ENCODE data around the gene SLC17A1.

SLC17A1 gene

GRCh38 chr6:25831532-25832306 lies at the start of gene SLC17A1:
TSS of gene SLC17A1 (minus strand) at chr6:25832052. CDS start at chr6:25830557, 1,495 bp downstream.
- no peak for DNase-seq

- DNase-seq, result no peak
These were observed 48.7 kb upstream of the SLC17A1 start for GRCh38 chr6:25880601-25881000.

- DNase-seq, result no peak
These were observed 47.0 kb upstream of the SLC17A1 start for GRCh38 chr6:25878721-25879322.

GRCh38 chr6:25875926-25876602 lies 44.2 kb upstream of the SLC17A1 start:
- DNase-seq, result no peak

- DNase-seq, result no peak
These were observed 43.7 kb upstream of the SLC17A1 start for GRCh38 chr6:25875563-25875905.

GRCh38 chr6:25874822-25875562 lies 43.1 kb upstream of the SLC17A1 start:
- no peak for DNase-seq

GRCh38 chr6:25874118-25874517 lies 42.3 kb upstream of the SLC17A1 start, which contains the start of gene SLC17A3:
TSS of gene SLC17A3 (minus strand) at chr6:25874243. CDS start at chr6:25868387, 5,856 bp downstream.
- DNase-seq, result no peak

GRCh38 chr6:25872814-25873213 lies 41.0 kb upstream of the SLC17A1 start:
- no peak for DNase-seq

GRCh38 chr6:25869840-25870239 lies 38.0 kb upstream of the SLC17A1 start:
- no peak for DNase-seq

- DNase-seq, result no peak
These were observed 36.8 kb upstream of the SLC17A1 start for GRCh38 chr6:25868436-25869183.

DNA sequence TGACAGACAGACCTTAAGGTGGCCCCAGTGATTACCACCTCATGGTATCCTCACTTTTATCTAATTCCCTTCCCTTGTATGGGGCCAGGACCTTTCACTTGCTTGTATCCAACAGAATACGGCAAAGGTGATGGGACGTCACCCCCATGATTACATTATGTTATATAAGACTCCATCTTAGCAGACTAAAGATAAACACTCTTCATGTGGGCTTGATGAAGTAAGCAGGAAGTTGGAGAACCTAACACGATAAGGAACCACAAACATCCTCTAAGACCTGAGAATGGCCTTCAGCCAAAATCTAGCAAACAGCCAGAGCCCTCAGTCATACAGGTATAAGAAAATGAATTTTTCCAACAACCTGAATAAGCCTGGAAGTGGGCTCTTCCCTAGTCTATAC lies 34.2 kb upstream of the SLC17A1 start:
- no peak for DNase-seq

- no peak for DNase-seq
These were observed 31.5 kb upstream of the SLC17A1 start for GRCh38 chr6:25863360-25863759.

DNA sequence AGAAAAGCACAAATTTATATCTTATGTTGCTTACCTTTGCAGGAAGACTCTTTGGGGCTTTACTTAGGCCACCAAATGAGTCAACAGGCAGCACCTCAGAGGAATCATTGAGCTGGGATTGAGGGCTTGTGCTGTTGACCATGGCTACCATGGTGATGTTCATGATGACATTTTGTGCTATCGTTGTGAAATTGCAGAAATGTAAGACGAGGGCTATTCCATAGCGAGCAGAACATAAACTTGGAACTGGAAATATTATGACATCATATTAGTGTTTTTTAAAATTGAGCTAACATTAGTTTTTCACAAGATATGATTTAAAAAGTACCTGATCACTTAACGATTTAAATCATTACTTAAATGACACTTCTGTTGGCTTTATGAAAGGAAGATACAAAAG lies 30.3 kb upstream of the SLC17A1 start:
- DNase-seq, result no peak

DNA sequence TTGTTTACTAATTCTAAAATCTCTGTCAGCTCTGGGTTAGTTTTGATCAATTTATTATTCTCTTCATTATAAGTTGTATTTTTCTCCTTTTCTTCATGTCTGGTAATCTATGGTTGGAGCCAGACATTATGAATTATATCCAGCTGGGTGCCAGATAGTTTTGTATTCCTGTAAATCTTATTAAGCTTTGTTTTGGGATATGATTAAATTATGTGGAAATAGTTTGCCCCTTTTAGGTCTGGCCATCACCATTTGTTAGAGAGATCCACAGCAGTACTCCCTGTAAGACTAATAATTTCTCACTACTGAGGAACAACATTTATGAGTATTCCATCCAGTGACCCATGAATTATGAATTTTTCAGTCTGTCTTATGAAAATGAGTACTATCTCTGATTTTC lies 20.9 kb upstream of the SLC17A1 start:
- DNase-seq, result no peak

DNA sequence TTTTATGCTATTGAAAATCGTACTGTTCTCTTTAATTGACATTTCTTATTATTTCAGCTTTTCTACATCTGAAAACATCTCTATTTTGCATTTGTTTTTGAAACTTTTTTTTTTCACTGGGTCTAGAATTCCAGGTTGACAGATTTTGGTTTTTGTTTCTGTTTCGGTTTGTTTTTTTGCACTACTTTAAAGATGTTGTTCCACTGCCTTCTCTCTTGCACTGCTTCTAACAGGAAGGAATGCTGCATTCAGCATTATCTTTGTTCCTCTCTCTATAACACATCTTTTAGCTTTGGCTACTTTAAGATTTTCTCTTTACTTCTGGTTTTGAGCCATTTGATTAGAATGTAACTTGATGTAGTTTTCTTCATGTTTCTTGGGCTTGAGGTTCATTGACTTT lies 20.1 kb upstream of the SLC17A1 start:
- no peak for DNase-seq

DNA sequence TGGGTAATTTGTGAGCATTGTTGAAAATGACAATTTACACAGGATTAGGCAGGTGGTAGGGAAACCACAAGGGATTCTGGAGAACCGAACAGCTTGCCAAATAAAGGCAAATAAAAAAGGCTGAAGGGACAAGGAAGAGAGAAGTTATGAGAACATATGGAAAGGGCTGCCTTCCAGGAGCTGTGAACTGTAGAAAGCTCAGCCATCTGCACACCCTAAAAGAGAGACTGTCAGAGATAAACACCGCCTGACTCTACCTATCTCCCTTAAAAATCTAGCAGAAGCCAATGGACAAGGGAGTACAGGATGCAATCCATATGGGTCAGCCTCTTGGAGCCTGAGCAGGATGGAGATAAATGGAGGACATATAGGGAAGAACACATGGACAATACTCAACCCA lies 12.7 kb upstream of the SLC17A1 start:
- DNase-seq, result peak; percentile 77

GRCh38 chr6:25842526-25842925 lies 10.7 kb upstream of the SLC17A1 start:
- DNase-seq, result no peak

GRCh38 chr6:25835442-25836283 lies 3.8 kb upstream of the SLC17A1 start:
- no peak for DNase-seq

DNA sequence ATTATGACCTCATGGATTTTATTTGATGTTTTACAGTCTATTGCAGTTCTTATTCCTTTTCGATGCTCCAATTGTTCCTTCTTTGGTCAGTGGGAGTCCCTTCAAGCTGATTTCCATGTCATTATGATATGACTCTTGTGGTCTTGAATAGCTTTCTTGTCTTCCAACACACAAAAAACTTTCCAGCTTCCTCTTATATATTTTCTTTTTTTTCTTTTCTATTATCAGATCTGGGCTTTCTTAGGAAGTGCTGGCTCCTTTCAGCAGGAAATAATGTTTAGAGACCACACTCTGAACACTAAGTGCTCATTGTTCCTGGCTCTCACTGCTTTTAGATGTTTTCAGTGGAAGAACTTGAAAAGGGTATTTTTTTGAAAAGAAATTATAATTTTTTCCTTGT lies 3.1 kb upstream of the SLC17A1 start:
- DNase-seq, result no peak

DNA sequence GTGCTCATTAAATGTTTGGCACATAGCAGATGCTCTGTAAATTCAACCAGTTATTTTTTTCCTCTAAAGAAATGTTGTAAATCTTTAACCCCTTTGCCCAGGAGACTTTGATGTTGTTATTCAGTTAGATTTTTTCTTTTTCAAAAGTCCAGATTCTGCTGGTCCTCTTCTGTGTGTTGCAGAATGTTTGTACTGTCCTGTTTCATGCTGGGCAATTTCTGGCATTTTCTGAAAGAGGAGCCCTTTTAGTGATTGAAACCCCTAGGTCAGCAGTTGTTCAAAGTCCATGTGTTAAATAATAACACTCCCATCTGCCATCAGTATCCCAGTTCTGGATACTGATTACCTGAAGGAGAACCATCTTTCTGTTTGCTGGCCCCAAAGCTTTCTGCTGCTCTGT lies 1.3 kb upstream of the SLC17A1 start:
- no peak for DNase-seq

GRCh38 chr6:25832670-25833069 lies 818 bp upstream of the SLC17A1 start:
- DNase-seq, result no peak

DNA sequence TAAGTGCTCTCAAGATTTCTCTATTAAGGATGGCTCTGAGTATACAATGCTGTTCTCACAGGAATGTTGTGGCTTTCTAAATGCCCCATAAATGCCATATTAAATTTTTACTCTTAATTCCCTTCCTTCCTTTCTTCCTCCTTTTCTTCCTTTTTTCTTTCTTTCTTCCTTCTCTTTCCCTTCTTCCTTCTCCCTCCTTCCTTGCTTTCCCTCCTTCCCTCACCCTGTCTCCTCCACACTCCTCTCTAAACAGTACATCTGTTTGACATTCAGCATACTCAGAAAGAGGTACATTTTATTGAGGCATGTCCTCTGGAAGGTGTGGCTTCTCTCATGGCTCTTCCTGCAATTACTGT lies 433 bp upstream of the SLC17A1 start:
- DNase-seq, result no peak
